Suprapubic skin (tissue), 4 donors: ENCODE results near the gene ENDOU. TPM values are rescaled to one million over a fixed set of nuclear protein-coding genes. Genes with fewer than 3 reads are reported as not detected.

Source experiments
- DNase-seq, 2 donors: peaks; one replicate each; pipeline ENCODE4 v3.0.0-alpha.2; 2019; ENCODE audit warnings: low spot score in 2 of 2
- H3K27ac ChIP-seq: fragments of 200-600 bp; sonication (generic); one replicate; pipeline ENCODE4 v1.5.1; 2019
- H3K27me3 ChIP-seq: fragments of 200-600 bp; sonication (generic); one replicate; pipeline ENCODE4 v1.5.1; 2019
- H3K36me3 ChIP-seq: fragments of 200-600 bp; sonication (generic); one replicate; pipeline ENCODE4 v1.5.1; 2019
- H3K4me1 ChIP-seq: fragments of 200-600 bp; sonication (generic); one replicate; pipeline ENCODE4 v1.5.1; 2019
- H3K4me3 ChIP-seq: fragments of 200-600 bp; sonication (generic); one replicate; pipeline ENCODE4 v1.5.1; 2019; ENCODE audit warnings: mild to moderate bottlenecking
- H3K9me3 ChIP-seq: fragments of 200-600 bp; sonication (generic); one replicate; pipeline ENCODE4 v1.5.1; 2019
- EP300 ChIP-seq: sonication (generic); formaldehyde crosslinking; IDR thresholded peaks from one replicate; pipeline ENCODE4 v1.6.1; 2017; ENCODE audit warnings: antibody characterized with exemption
- POLR2A ChIP-seq, 2 donors: fragments of 450-650 bp; IDR thresholded peaks; one replicate each; pipeline ENCODE4 v1.6.1; 2017; ENCODE audit warnings: antibody characterized with exemption in 2 of 2, mild to moderate bottlenecking in 2 of 2, moderate library complexity in 2 of 2
- POLR2AphosphoS5 ChIP-seq, 3 donors: sonication (generic); formaldehyde crosslinking; IDR thresholded peaks; one replicate each; pipeline ENCODE4 v1.6.1; 2017; ENCODE audit warnings: antibody characterized with exemption in 3 of 3
- WGBS: methylation state at CpG from one replicate; pipeline ENCODE4 v1.1.5; 2018; 5-methylcytosine and 5-hydroxymethylcytosine counted together
- total RNA-seq, 4 donors: library from RNA; depleted of rRNA; stranded (reverse); fragments of >200 nt; gene quantifications; one replicate each; pipeline ENCODE4 v1.1.0, GENCODE V29; 2016
- TF ChIP-seq, protein P1 (sequence below), 2 donors: fragments of 200-600 bp in 1 of 2; fragments of 450-650 bp in 1 of 2; sonication (generic) in 1 of 2; IDR thresholded peaks; one replicate each; pipeline ENCODE4 v1.5.1; 2016 to 2019; ENCODE audit warnings: antibody characterized with exemption in 2 of 2, mild to moderate bottlenecking in 1 of 2, moderate library complexity in 1 of 2

Gene ENDOU
- total RNA-seq, 4 donors from 2014 or later: 3.5 to 36.1 (median 20.8) TPM

GRCh38 chr12:47744778-47745436 lies 19.6 kb upstream of the ENDOU start:
- no peak for DNase-seq
- peaks cover 4% of the 10 kb centered on the region for H3K36me3 ChIP-seq
- H3K27ac ChIP-seq: no peak overlapping the region
- H3K4me3 ChIP-seq: no peak overlapping the region
- no peaks in the 10 kb centered on the region for H3K9me3 ChIP-seq
- H3K4me1 ChIP-seq: peaks cover 34% of the 10 kb centered on the region
- no peak for TF ChIP-seq EP300
- no peak for TF ChIP-seq POLR2AphosphoS5 (IDR thresholded peaks at IDR 0.05)
- TF ChIP-seq POLR2A (IDR thresholded peaks at IDR 0.05): no peak
- TF ChIP-seq, protein P1, sequence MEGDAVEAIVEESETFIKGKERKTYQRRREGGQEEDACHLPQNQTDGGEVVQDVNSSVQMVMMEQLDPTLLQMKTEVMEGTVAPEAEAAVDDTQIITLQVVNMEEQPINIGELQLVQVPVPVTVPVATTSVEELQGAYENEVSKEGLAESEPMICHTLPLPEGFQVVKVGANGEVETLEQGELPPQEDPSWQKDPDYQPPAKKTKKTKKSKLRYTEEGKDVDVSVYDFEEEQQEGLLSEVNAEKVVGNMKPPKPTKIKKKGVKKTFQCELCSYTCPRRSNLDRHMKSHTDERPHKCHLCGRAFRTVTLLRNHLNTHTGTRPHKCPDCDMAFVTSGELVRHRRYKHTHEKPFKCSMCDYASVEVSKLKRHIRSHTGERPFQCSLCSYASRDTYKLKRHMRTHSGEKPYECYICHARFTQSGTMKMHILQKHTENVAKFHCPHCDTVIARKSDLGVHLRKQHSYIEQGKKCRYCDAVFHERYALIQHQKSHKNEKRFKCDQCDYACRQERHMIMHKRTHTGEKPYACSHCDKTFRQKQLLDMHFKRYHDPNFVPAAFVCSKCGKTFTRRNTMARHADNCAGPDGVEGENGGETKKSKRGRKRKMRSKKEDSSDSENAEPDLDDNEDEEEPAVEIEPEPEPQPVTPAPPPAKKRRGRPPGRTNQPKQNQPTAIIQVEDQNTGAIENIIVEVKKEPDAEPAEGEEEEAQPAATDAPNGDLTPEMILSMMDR (IDR thresholded peaks at IDR 0.05): no peak
- WGBS: 90% methylated on average over 8 of the region's 8 CpGs
- H3K27me3 ChIP-seq: no peaks in the 10 kb centered on the region

DNA sequence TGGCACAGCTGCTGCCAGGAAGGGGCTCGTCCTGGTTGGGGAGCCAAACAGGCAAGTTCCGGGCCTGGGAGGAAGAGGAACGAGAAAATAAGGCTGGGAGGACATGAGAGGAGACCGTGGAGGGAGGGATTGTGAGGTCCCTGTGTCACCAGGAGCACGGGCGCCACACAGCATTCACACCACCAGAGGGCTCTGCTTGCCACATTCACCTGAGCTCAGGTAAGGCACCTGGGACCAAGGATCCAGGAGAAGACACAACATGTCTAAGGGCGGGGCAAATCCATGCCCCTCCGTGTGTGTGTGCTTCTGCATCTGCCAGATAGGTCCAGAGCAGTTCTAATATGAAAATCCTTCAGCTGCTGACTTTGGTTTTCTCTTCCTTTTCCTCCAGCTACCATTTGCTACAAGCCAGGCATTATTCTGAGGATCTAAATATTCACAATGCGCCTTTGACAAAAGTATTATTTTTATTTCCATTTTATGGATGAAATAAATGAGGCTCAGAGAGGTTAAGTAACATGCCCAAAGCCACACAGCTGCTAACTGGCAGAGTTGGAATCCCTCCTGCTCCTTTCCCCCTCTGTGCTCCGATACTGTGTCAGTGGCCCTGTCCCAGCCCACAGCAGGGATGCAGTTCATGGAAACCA lies 18.8 kb upstream of the ENDOU start:
- Histone ChIP-seq H3K36me3 (peaks cover 4% of the 10 kb centered on the region), H3K4me1 (peaks cover 41% of the 10 kb centered on the region), H3K9me3 (no peaks in the 10 kb centered on the region), H3K4me3 (no peak overlapping the region), H3K27ac (no peak overlapping the region), H3K27me3 (no peaks in the 10 kb centered on the region)
- DNase-seq: no peak
- WGBS: 52% methylated on average over 10 of the region's 10 CpGs
- TF ChIP-seq, protein P1 (IDR thresholded peaks at IDR 0.05): peak; percentile 34 to 51
- TF ChIP-seq POLR2A (IDR thresholded peaks at IDR 0.05): no peak

GRCh38 chr12:47743311-47743860 lies 18.1 kb upstream of the ENDOU start:
- TF ChIP-seq POLR2A (IDR thresholded peaks at IDR 0.05): no peak
- TF ChIP-seq POLR2AphosphoS5 (IDR thresholded peaks at IDR 0.05): no peak
- TF ChIP-seq, protein P1 (IDR thresholded peaks at IDR 0.05): no peak
- no peak for TF ChIP-seq EP300
- DNase-seq: no peak
- H3K4me3 ChIP-seq: no peak overlapping the region
- H3K27ac ChIP-seq: no peak overlapping the region
- 87% methylated on average over 7 of the region's 9 CpGs for WGBS
- no peaks in the 10 kb centered on the region for H3K27me3 ChIP-seq
- peaks cover 48% of the 10 kb centered on the region for H3K4me1 ChIP-seq
- H3K9me3 ChIP-seq: no peaks in the 10 kb centered on the region
- peaks cover 4% of the 10 kb centered on the region for H3K36me3 ChIP-seq

- H3K9me3 ChIP-seq: no peaks in the 10 kb centered on the region
- no peak overlapping the region for H3K27ac ChIP-seq
- 78% methylated on average over 7 of the region's 7 CpGs for WGBS
- peaks cover 4% of the 10 kb centered on the region for H3K36me3 ChIP-seq
- H3K27me3 ChIP-seq: no peaks in the 10 kb centered on the region
- H3K4me1 ChIP-seq: peaks cover 58% of the 10 kb centered on the region
- TF ChIP-seq, protein P1 (IDR thresholded peaks at IDR 0.05): peak; percentile 92 to 95
- TF ChIP-seq POLR2AphosphoS5 (IDR thresholded peaks at IDR 0.05): no peak
- H3K4me3 ChIP-seq: no peak overlapping the region
- DNase-seq: no peak
These were observed 17.0 kb upstream of the ENDOU start for GRCh38 chr12:47742253-47742825.

GRCh38 chr12:47741340-47741703 lies 16.0 kb upstream of the ENDOU start:
- Histone ChIP-seq H3K4me3 (no peak overlapping the region), H3K27ac (peak overlapping the region; percentile 38), H3K9me3 (no peaks in the 10 kb centered on the region), H3K27me3 (no peaks in the 10 kb centered on the region), H3K4me1 (peaks cover 69% of the 10 kb centered on the region), H3K36me3 (no peaks in the 10 kb centered on the region)
- peak; percentile 88 to 90 for DNase-seq
- 27% methylated on average over 4 of the region's 4 CpGs for WGBS
- no peak for TF ChIP-seq POLR2AphosphoS5 (IDR thresholded peaks at IDR 0.05)
- TF ChIP-seq POLR2A (IDR thresholded peaks at IDR 0.05): no peak
- no peak for TF ChIP-seq EP300
- TF ChIP-seq, protein P1 (IDR thresholded peaks at IDR 0.05): no peak
